HUDEP-2 (cell line): ENCODE results near the gene MSL3B.

ENCODE experiments used
- DNase-seq, 76 experiments: peaks; one replicate each; lab custom pipeline; 2025; ENCODE audit not compliant: unreplicated experiment in 76 of 76; lab: John Stamatoyannopoulos, UW

Gene MSL3B

DNA sequence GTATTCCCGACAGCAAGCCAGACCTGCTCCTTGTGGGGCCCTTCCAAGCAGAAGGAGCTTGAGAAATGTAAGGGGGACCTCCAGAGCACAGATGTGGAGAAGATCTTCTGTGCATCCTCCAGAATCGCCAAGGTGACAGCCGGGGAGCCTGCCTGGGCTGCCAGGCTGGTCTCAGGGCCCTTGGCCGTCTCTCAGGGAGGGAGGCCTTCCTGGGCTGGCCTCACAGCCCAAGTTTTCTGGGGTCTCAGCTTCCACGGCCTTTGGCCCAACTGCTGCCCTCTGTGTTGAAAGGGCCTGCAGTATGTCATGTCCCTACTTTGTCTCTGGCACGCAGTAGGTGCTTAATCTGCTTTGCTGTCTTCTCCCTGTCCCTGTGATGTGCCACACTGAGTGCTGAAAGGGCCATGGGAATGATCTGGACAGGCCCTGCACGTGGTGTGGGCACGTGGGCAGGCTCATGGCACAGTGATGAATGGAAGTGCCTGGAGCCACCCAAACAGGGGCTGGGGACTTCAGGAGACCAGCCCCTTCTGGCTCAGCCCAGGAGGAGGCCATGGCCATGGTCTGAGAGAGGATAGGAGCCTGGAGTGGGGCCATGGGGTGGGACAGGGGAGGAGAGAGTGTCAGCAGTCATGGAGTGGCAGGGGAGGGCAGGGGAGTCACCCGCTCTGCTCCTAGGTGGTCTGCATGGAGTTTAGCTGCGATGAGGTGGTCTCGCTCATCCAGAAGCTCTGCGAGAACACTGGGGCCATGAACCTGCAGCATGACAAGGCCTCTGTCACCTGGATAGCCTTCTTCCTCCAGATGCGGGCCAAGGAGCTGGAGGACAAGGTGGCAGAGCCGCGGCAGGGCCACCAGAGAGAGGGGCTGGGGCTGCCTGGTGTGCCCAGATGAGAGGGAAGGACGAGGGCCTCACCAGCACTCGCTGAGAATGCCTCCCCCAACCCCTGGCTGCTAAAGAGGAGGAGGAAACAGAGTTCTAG is 49.3 kb downstream of the MSL3B start:
- DNase-seq: no peak

DNA sequence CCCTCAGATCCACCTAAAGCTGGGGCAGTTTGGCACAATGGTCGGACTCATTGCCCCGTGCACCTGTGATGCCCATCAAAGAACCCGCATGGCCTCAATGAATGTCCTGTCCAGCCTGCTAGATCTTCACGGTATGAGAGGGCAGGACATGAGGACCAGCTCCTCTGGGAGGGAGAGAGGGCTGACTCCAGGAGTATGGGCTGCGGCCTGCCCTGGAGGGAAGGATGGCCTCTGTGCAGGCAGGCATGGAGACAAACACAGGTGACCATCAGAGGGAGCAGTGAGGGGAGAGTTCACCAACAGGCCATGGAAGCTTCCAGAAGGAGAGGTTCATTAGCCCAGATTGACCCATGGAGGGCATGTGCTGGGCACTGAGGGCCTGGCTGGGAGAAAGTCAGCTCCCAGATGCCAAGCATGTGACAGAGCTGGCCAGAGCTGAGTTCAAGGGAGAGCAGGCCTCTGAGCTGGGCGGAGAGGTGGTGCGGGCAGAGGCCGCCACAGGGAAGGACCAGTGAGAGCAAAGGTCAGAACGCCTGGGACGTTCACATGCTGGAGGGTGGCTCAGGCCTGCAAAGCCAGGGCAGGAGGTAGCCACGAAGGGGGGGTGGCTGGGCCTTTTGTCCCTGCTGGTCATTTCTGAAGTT is 50.1 kb downstream of the MSL3B start:
- no peak for DNase-seq

DNA sequence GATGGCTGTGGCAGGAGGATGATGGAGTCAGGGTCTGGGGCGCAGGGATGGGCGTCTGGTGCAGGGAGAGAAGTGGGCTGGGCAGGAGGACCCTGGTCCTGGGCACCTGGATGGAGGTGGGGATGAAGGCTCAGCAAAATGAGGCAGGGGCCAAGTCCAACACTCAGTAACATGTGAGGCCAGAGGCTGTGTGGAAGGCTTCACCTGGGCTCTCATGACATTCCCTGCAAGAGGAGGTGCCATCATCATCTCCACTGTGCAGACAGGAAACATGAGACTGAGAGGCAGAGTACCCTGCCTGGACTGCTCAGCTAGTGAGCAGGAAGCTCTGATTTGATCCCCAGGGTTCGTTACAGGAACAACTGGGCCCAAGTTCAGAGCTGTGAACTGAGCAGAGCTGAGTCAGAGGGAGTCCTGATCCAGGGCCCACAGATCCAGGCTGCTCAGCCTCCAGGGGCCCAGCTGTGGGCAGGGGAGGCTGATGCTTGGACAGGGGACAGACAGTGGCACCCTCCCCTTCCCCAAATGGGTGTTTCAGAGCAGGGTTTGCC is 50.8 kb downstream of the MSL3B start:
- no peak for DNase-seq

DNA sequence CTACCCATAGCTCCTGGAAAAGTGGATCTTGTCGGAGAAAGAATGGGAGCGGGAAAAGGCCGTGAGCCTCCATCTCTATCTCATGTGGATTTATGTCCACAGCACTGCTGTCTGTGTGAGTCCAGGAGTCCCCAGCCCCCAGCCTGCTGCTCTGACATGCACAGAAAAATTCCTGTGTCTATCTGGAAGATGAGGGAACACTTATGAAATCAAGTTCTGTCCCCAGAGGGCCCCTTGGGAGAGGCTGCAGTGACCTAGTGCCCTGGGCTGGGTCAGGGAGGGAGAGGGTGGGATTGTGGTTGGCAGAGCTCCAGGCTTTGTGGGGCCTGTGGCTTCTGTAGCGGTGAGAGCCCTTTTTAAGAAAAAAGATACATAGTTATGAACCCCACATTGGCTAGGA is 51.4 kb downstream of the MSL3B start:
- DNase-seq: no peak

DNA sequence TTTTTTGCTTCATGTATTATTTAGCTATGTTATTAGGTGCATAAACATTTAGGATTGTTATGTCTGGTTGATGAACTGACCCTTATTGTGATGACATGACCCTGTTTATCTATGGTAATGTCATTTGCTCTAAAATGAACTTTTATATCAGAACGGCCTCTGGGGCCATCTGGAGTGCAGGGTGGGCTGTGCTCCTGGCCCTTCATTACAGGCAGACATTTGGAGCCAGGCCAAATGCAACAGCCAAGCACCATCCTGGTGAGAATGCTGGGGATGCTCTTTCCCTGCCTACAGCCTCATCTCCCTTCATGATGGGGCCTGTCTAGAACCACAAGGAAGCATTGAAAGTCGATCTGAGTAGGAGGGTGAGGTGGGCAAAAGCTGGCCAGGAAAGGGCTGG is 51.9 kb downstream of the MSL3B start:
- no peak for DNase-seq

DNA sequence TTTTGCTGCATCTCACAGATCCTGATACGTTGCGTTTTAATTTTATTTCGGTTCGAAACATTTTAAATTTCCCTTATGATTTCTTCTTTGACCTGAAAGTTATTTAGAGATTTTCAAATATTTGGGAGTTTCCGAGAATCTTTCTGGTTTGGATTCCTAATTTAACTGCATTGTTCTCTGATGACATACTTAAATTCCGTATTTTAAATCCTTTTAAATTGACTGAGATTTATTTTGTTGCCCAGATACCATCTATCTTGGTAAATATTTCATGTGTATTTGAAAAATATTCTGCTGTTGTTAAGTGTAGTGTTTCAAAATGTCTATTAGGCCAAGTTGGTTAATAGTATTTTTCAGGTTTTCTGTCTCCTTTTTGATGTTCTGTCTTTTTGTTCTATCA is 52.3 kb downstream of the MSL3B start:
- DNase-seq: no peak
